ENCODE measurements around the gene SDK1. TPM values are rescaled to one million over a fixed set of nuclear protein-coding genes. Genes with fewer than 3 reads are reported as not detected.
A peak's percentile ranks its signal among the peaks of the same experiment; 100 is the strongest.

SDK1 gene
- total and polyA plus RNA-seq, 2 of the 8 experiments (the other 6 are each of a cell fraction or from before 2014, with no cell fraction given): 3.3 to 7.2 TPM

GRCh38 chr7:4079366-4079765, 778.3 kb downstream of the SDK1 start:
- Histone ChIP-seq H3K18ac (ENCODE audit: extremely low read depth, low read length) (no peak overlapping the region; the same call in 1 of the 2 replicates), H2BK15ac (ENCODE audit: low read length) (no peak overlapping the region), H4K91ac (replicated peaks; ENCODE audit: insufficient read length, low read length) (no peak overlapping the region), H3K4me1 (replicated peaks in 1 of 4; ENCODE audit: control insufficient read depth in 3 of 4, insufficient read depth in 4 of 4, low read length in 3 of 4) (no peaks in the 10 kb centered on the region; a peak in 1 of 7 replicates), H3K14ac (ENCODE audit: insufficient read length) (no peak overlapping the region), H3K23me2 (ENCODE audit: low read depth, low read length) (no peaks in the 10 kb centered on the region; the same call in 1 of the 2 replicates), H3K4me3 (ENCODE audit: extremely low read depth in 1 of 4, insufficient read depth in 2 of 4, low read depth in 3 of 4, low read length in 4 of 4) (no peak overlapping the region), H3K79me2 (ENCODE audit: control insufficient read depth in 1 of 2, insufficient read depth in 2 of 2, low read length in 2 of 2) (no peaks in the 10 kb centered on the region), H3K4ac (replicated peaks; ENCODE audit: insufficient read length, low read depth, low read length) (no peak overlapping the region), H2BK20ac (ENCODE audit: low read length) (no peak overlapping the region), H3K36me3 (ENCODE audit: control insufficient read depth in 2 of 4, insufficient read depth in 4 of 4, low read length in 3 of 4) (no peaks in the 10 kb centered on the region), H2BK5ac (ENCODE audit: low read depth, low read length) (no peak overlapping the region), H3K23ac (ENCODE audit: insufficient read length) (no peak overlapping the region), H3K4me2 (ENCODE audit: insufficient read depth in 1 of 2, low read depth in 2 of 2, low read length in 2 of 2) (no peak overlapping the region), H2AFZ (ENCODE audit: low read length) (no peak overlapping the region), H2BK12ac (ENCODE audit: low read depth, low read length) (no peak overlapping the region), H4K20me1 (replicated peaks in 1 of 2; ENCODE audit: control insufficient read depth in 1 of 2, insufficient read depth in 2 of 2, low read length in 2 of 2) (no peaks in the 10 kb centered on the region), H3K9me3 (ENCODE audit: insufficient read depth in 2 of 2, low read depth in 1 of 2, low read length in 1 of 2) (no peaks in the 10 kb centered on the region; a peak in 1 of 4 replicates), H2AK5ac (ENCODE audit: low read depth, low read length) (no peak overlapping the region), H4K8ac (ENCODE audit: extremely low read depth, insufficient read depth, low read length) (no peak overlapping the region), H3K9ac (replicated peaks in 1 of 4; ENCODE audit: extremely low read depth in 1 of 4, low read depth in 3 of 4, low read length in 3 of 4) (no peak overlapping the region), H2BK120ac (replicated peaks; ENCODE audit: low read depth, low read length) (no peak overlapping the region), H4K5ac (ENCODE audit: insufficient read length, low read depth, low read length) (no peak overlapping the region), H3K56ac (replicated peaks; ENCODE audit: insufficient read length, low read depth, low read length) (no peak overlapping the region), H3K27ac (ENCODE audit: low read depth, low read length) (no peak overlapping the region), H3K27me3 (replicated peaks in 1 of 4; ENCODE audit: control insufficient read depth in 3 of 4, extremely low read depth in 1 of 4, insufficient read depth in 3 of 4, low read length in 3 of 4) (no peaks in the 10 kb centered on the region), H3K79me1 (ENCODE audit: low read depth, low read length) (no peaks in the 10 kb centered on the region)
- 91% methylated on average over 11 of the region's 11 CpGs; no CpG with 5 or more reads in 1 of the 2 experiments for WGBS, 2 experiments (ENCODE audit: extremely low coverage in 1 of 2, insufficient coverage in 1 of 2, insufficient read length in 1 of 2, insufficient replicate concordance in 2 of 2, low coverage in 1 of 2, low lambda C conversion rate in 2 of 2, missing lambda C conversion rate in 1 of 2)
- DNase-seq (ENCODE audit: low read depth in 1 of 2, low spot score in 2 of 2) (peak in 1 of 2 experiments; percentile 19), FAIRE-seq (no peak)
- CTCF ChIA-PET (ENCODE audit: partially characterized antibody): interaction anchor here (0.6 to 1.5 kb wide), 2 partner anchors 24 to 392 kb away, joined by 3 to 7 read pairs; no protein-coding TSS in a partner anchor
- POLR2A ChIA-PET (ENCODE audit: partially characterized antibody): no interaction called here
- TF ChIP-seq CREB1 (IDR thresholded peaks at IDR 0.05): no peak
- no peak for TF ChIP-seq EZH2 (IDR thresholded peaks at IDR 0.05; ENCODE audit: low read depth, low read length, severe bottlenecking)
- no peak for TF ChIP-seq CTBP2 (IDR thresholded peaks at IDR 0.05; ENCODE audit: borderline replicate concordance, insufficient read depth, insufficient read length, low read length)
- no peak for TF ChIP-seq RAD21 (IDR thresholded peaks at IDR 0.05 in 1 of 2, conservative IDR thresholded peaks at IDR 0.05 in 1 of 2; ENCODE audit: low read depth in 2 of 2, low read length in 2 of 2)
- no peak for TF ChIP-seq JUND (IDR thresholded peaks at IDR 0.05; ENCODE audit: low read length)
- TF ChIP-seq GABPA (IDR thresholded peaks at IDR 0.05; ENCODE audit: borderline replicate concordance, insufficient read depth, low read length): no peak
